ENCODE measurements around the gene OSBPL10. TPM values are rescaled to one million over a fixed set of nuclear protein-coding genes. Genes with fewer than 3 reads are reported as not detected.

The OSBPL10 gene
- total and polyA plus RNA-seq, 8 donors, result 1.8 to 37.7 (median 5.9) TPM

GRCh38 chr3:31653464-31653863 is 327.6 kb downstream of the OSBPL10 start:
- Histone ChIP-seq H3K27me3 (no peaks in the 10 kb centered on the region), H3K27ac (no peak overlapping the region), H3K9me3 (peaks cover 34 to 83% (median 69%) of the 10 kb centered on the region in 4 donors), H3K4me1 (no peaks in the 10 kb centered on the region), H3K4me3 (no peak overlapping the region), H3K36me3 (peaks cover 0 to 9% (median 2%) of the 10 kb centered on the region in 4 donors)
- TF ChIP-seq POLR2AphosphoS5 (IDR thresholded peaks at IDR 0.05), result no peak
- TF ChIP-seq CTCF (IDR thresholded peaks at IDR 0.05), result no peak
- no peak for TF ChIP-seq EP300 (IDR thresholded peaks at IDR 0.05)
- TF ChIP-seq POLR2A (IDR thresholded peaks at IDR 0.05), result no peak
- WGBS, 5 donors, result 89 to 100% (median 91%) methylated on average over 1 of the region's 1 CpG
- DNase-seq, result no peak
- intact Hi-C loops (cut with DNase I; ENCODE audit: low total_unique reads), result no loop called here

DNA sequence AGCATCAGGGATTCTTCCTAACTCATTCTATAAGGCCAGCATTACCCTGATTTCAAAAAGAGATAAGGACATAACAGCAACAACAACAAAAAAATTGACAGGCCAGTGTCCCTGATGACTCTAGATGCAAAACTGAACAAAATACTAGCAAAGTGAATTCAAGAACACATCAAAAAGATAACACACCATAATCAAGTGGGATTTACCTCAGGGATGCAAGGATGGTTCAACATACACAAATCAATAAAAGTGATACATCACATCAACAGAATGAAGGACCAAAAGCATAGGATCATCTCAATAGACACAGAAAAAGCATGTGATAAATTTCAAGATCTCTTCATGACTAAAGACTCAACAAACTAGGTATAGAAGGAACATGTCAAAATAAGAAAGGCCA is 328.8 kb downstream of the OSBPL10 start:
- H3K9me3 ChIP-seq, result peaks cover 34 to 95% (median 75%) of the 10 kb centered on the region in 4 donors
- intact Hi-C loops (cut with DNase I; ENCODE audit: low total_unique reads), result no loop called here
- H3K27me3 ChIP-seq, result no peaks in the 10 kb centered on the region
- no peak overlapping the region for H3K4me3 ChIP-seq
- peaks cover 0 to 19% (median 11%) of the 10 kb centered on the region in 4 donors for H3K36me3 ChIP-seq
- no peaks in the 10 kb centered on the region for H3K4me1 ChIP-seq
- DNase-seq, result no peak
- no peak for TF ChIP-seq POLR2A (IDR thresholded peaks at IDR 0.05)
- TF ChIP-seq CTCF (IDR thresholded peaks at IDR 0.05), result no peak
- no peak for TF ChIP-seq POLR2AphosphoS5 (IDR thresholded peaks at IDR 0.05)
- TF ChIP-seq EP300 (IDR thresholded peaks at IDR 0.05), result no peak
- H3K27ac ChIP-seq, result no peak overlapping the region

DNA sequence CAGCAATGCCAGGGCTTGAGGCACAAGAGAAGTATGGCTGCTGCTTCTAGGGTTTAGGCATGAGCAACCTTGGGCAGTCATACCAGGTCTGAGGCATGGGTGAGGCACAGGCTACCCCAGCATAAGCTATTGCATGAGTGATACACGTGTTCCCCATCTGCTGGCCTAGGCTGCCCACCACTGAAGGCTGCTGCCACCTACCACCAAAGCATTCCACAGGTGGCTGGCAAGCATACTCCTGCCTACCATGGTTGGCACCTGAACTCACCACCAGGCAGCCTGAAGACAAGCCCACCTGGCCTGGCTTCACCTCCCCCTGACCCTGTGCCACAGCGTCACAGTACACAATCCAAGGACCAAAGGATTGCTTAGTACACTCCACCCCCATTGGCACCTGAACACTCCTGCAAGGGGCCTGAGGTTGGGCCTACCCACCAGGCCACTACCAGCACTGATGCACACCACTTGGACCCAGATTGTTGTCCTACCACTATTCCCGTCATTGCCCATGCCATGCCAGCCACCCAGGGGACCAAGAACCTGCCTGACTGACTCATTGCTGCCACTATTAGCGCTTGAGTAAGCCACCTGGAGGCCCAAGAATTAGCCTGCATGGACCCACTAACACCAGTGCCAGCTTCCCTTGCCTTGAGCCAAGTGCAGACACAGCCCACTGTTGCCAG is 332.6 kb downstream of the OSBPL10 start:
- Histone ChIP-seq H3K4me1 (no peaks in the 10 kb centered on the region), H3K27ac (no peak overlapping the region), H3K27me3 (no peaks in the 10 kb centered on the region), H3K9me3 (peaks cover 19 to 63% (median 45%) of the 10 kb centered on the region in 4 donors), H3K4me3 (no peak overlapping the region), H3K36me3 (peaks cover 0 to 18% (median 14%) of the 10 kb centered on the region in 4 donors)
- WGBS, 5 donors, result 91 to 100% (median 100%) methylated on average over 2 to 4 of the region's 4 CpGs
- DNase-seq, result no peak
- no peak for TF ChIP-seq POLR2A (IDR thresholded peaks at IDR 0.05)
- TF ChIP-seq POLR2AphosphoS5 (IDR thresholded peaks at IDR 0.05), result no peak
- no peak for TF ChIP-seq EP300 (IDR thresholded peaks at IDR 0.05)
- no peak for TF ChIP-seq CTCF (IDR thresholded peaks at IDR 0.05)
- intact Hi-C loops (cut with DNase I; ENCODE audit: low total_unique reads), result no loop called here

GRCh38 chr3:31645256-31645655 is 335.8 kb downstream of the OSBPL10 start:
- DNase-seq, result no peak
- WGBS, 5 donors, result 86 to 95% (median 91%) methylated on average over 5 of the region's 5 CpGs
- intact Hi-C loops (cut with DNase I; ENCODE audit: low total_unique reads), result no loop called here
- no peak for TF ChIP-seq POLR2AphosphoS5 (IDR thresholded peaks at IDR 0.05)
- no peak for TF ChIP-seq POLR2A (IDR thresholded peaks at IDR 0.05)
- no peak for TF ChIP-seq EP300 (IDR thresholded peaks at IDR 0.05)
- no peak for TF ChIP-seq CTCF (IDR thresholded peaks at IDR 0.05)
- H3K36me3 ChIP-seq, result peaks cover 0 to 18% (median 14%) of the 10 kb centered on the region in 4 donors
- no peaks in the 10 kb centered on the region for H3K4me1 ChIP-seq
- no peak overlapping the region for H3K4me3 ChIP-seq
- H3K27me3 ChIP-seq, result no peaks in the 10 kb centered on the region
- H3K9me3 ChIP-seq, result peaks cover 5 to 33% (median 21%) of the 10 kb centered on the region in 4 donors
- H3K27ac ChIP-seq, result no peak overlapping the region

Data from stomach (tissue), 9 donors.